H9 (cell line): ENCODE data around the gene STRIP1. TPM values are rescaled to one million over a fixed set of nuclear protein-coding genes. Genes with fewer than 3 reads are reported as not detected.

Experiments
- DNase-seq: peaks from one replicate; pipeline ENCODE4 v3.0.0-alpha.2; 2017
- H2AFZ ChIP-seq: one replicate; pipeline ENCODE4 v1.6.1; 2013; ENCODE audit warnings: mild to moderate bottlenecking, low read length, control low read depth, moderate library complexity
- H2AK5ac ChIP-seq: 2 replicates; pipeline ENCODE4 v1.6.1; 2013; ENCODE audit warnings: low read length, control low read depth, mixed read lengths; ENCODE audit not compliant: insufficient read length
- H2BK120ac ChIP-seq: one replicate; pipeline ENCODE4 v1.6.1; 2013; ENCODE audit warnings: low read depth, mild to moderate bottlenecking, low read length, control low read depth, inconsistent platforms; ENCODE audit not compliant: poor library complexity, severe bottlenecking
- H2BK12ac ChIP-seq: 2 replicates; pipeline ENCODE4 v1.6.1; 2013; ENCODE audit warnings: low read length, control low read depth, mixed read lengths, low read depth; ENCODE audit not compliant: insufficient read length
- H2BK15ac ChIP-seq: 2 replicates; pipeline ENCODE4 v1.6.1; 2013; ENCODE audit warnings: low read depth, low read length, control low read depth
- H2BK20ac ChIP-seq: one replicate; pipeline ENCODE4 v1.6.1; 2013; ENCODE audit warnings: low read depth, mild to moderate bottlenecking, low read length, control low read depth, inconsistent platforms; ENCODE audit not compliant: poor library complexity, severe bottlenecking
- H2BK5ac ChIP-seq: 2 replicates; pipeline ENCODE4 v1.6.1; 2013; ENCODE audit warnings: low read length, control low read depth, mixed read lengths; ENCODE audit not compliant: insufficient read length
- H3K14ac ChIP-seq: 2 replicates; pipeline ENCODE4 v1.6.1; 2013; ENCODE audit warnings: low read length, control low read depth; ENCODE audit not compliant: insufficient read depth
- H3K18ac ChIP-seq: 2 replicates; pipeline ENCODE4 v1.6.1; 2013; ENCODE audit warnings: low read depth, mild to moderate bottlenecking, mixed read lengths, low read length, control low read depth; ENCODE audit not compliant: insufficient read length
- H3K23ac ChIP-seq: 2 replicates; pipeline ENCODE4 v1.6.1; 2013; ENCODE audit warnings: low read length, control low read depth, mixed read lengths, low read depth; ENCODE audit not compliant: insufficient read length
- H3K23me2 ChIP-seq: 2 replicates; pipeline ENCODE4 v1.6.1; 2013; ENCODE audit warnings: low read depth, mild to moderate bottlenecking, mixed read lengths, low read length, control low read depth; ENCODE audit not compliant: insufficient read length, poor library complexity, severe bottlenecking
- H3K27ac ChIP-seq: 2 replicates; pipeline ENCODE4 v1.5.1; 2013; ENCODE audit warnings: low read length, control low read depth, mixed read lengths, low read depth; ENCODE audit not compliant: insufficient read length
- H3K27me3 ChIP-seq: 2 replicates; pipeline ENCODE4 v1.6.1; 2013; ENCODE audit warnings: low read length, control low read depth, inconsistent platforms; ENCODE audit not compliant: insufficient read depth
- H3K4ac ChIP-seq: 2 replicates; pipeline ENCODE4 v1.6.1; 2013; ENCODE audit warnings: low read depth, mild to moderate bottlenecking, control low read depth, inconsistent platforms, low read length, moderate library complexity
- H3K4me1 ChIP-seq: 2 replicates; pipeline ENCODE4 v1.6.1; 2013; ENCODE audit warnings: low read length, control low read depth, inconsistent platforms; ENCODE audit not compliant: insufficient read depth
- H3K4me2 ChIP-seq: 2 replicates; pipeline ENCODE4 v1.6.1; 2013; ENCODE audit warnings: low read length, control low read depth, mixed read lengths; ENCODE audit not compliant: insufficient read length, insufficient read depth
- H3K56ac ChIP-seq: 2 replicates; pipeline ENCODE4 v1.6.1; 2013; ENCODE audit warnings: low read depth, mild to moderate bottlenecking, mixed read lengths, low read length, control low read depth; ENCODE audit not compliant: insufficient read length
- H3K79me1 ChIP-seq: 2 replicates; pipeline ENCODE4 v1.6.1; 2013; ENCODE audit warnings: low read depth, mild to moderate bottlenecking, moderate library complexity, low read length, control low read depth, inconsistent platforms; ENCODE audit not compliant: insufficient read depth, poor library complexity, severe bottlenecking
- H3K79me2 ChIP-seq: 2 replicates; pipeline ENCODE4 v1.6.1; 2013; ENCODE audit warnings: low read length, control low read depth, inconsistent platforms; ENCODE audit not compliant: insufficient read depth
- H3K9ac ChIP-seq: 2 replicates; pipeline ENCODE4 v1.6.1; 2013; ENCODE audit warnings: low read length, control low read depth, mixed read lengths; ENCODE audit not compliant: insufficient read length; ENCODE audit errors: extremely low read depth
- H3K9me3 ChIP-seq: one replicate; pipeline ENCODE4 v1.6.1; 2013; ENCODE audit warnings: low read depth, low read length, inconsistent platforms; ENCODE audit not compliant: control insufficient read depth
- H3T11ph ChIP-seq: one replicate; pipeline ENCODE4 v1.6.1; 2013; ENCODE audit warnings: mild to moderate bottlenecking, low read length, control low read depth, inconsistent platforms
- H4K20me1 ChIP-seq: one replicate; pipeline ENCODE4 v1.6.1; 2013; ENCODE audit not compliant: control insufficient read depth, insufficient read length, insufficient read depth
- H4K5ac ChIP-seq: 2 replicates; pipeline ENCODE4 v1.6.1; 2013; ENCODE audit warnings: low read depth, mild to moderate bottlenecking, mixed read lengths, low read length, control low read depth; ENCODE audit not compliant: insufficient read length
- H4K8ac ChIP-seq: replicated peaks from 2 replicates; pipeline ENCODE4 v1.6.1; 2013; ENCODE audit warnings: low read length, control low read depth, mixed read lengths, low read depth; ENCODE audit not compliant: insufficient read length
- H4K91ac ChIP-seq: 2 replicates; pipeline ENCODE4 v1.6.1; 2013; ENCODE audit warnings: low read depth, mild to moderate bottlenecking, moderate library complexity, mixed read lengths, low read length, control low read depth; ENCODE audit not compliant: insufficient read length
- H3K27ac Mint-ChIP-seq, 3 experiments: 2 replicates in 2 of 3; 3 replicates in 1 of 3; pipeline ENCODE4 v1.8.0; 2020 to 2021; ENCODE audit warnings: mixed read lengths in 3 of 3, mild to moderate bottlenecking in 1 of 3, moderate library complexity in 1 of 3
- H3K27me3 Mint-ChIP-seq: 2 replicates; pipeline ENCODE4 v1.8.0; 2021; ENCODE audit warnings: low read depth, mild to moderate bottlenecking, moderate library complexity, mixed read lengths
- H3K36me3 Mint-ChIP-seq, 3 experiments: 2 replicates in 2 of 3; 3 replicates in 1 of 3; pipeline ENCODE4 v1.8.0; 2020 to 2021; ENCODE audit warnings: low read depth in 3 of 3, mixed read lengths in 3 of 3; ENCODE audit not compliant: insufficient read depth in 1 of 3
- H3K4me1 Mint-ChIP-seq, 2 experiments: 2 replicates each; pipeline ENCODE4 v1.8.0; 2020; ENCODE audit warnings: mixed read lengths in 2 of 2
- H3K4me3 Mint-ChIP-seq, 2 experiments: 2 replicates in 1 of 2; 3 replicates in 1 of 2; pipeline ENCODE4 v1.8.0; 2020 to 2021; ENCODE audit warnings: mild to moderate bottlenecking in 2 of 2, mixed read lengths in 2 of 2, moderate library complexity in 1 of 2
- H3K9me3 Mint-ChIP-seq, 2 experiments: 2 replicates in 1 of 2; 3 replicates in 1 of 2; pipeline ENCODE4 v1.8.0; 2020; ENCODE audit warnings: mild to moderate bottlenecking in 2 of 2, mixed read lengths in 2 of 2, moderate library complexity in 1 of 2
- WGBS: extraction: QIAGEN DNeasy Blood & Tissue Kit; methylation state at CpG from one replicate; pipeline ENCODE4 v1.1.7; 2013; ENCODE audit warnings: missing lambda C conversion rate, low lambda C conversion rate, mixed read lengths; ENCODE audit not compliant: insufficient read length; ENCODE audit errors: extremely low coverage; 5-methylcytosine and 5-hydroxymethylcytosine counted together
- total RNA-seq: library from RNA; stranded (reverse); gene quantifications from 2 replicates; pipeline ENCODE4 v1.2.1, GENCODE V29; 2021
- TF ChIP-seq, protein P1 (sequence below): fragments of 200-600 bp; sonication (generic); conservative IDR thresholded peaks from 3 replicates; pipeline ENCODE4 v1.8.0; 2021; ENCODE audit warnings: antibody characterized with exemption, mild to moderate bottlenecking

The STRIP1 gene
- total RNA-seq, 1 experiment from 2014 or later: 43.6 TPM

DNA sequence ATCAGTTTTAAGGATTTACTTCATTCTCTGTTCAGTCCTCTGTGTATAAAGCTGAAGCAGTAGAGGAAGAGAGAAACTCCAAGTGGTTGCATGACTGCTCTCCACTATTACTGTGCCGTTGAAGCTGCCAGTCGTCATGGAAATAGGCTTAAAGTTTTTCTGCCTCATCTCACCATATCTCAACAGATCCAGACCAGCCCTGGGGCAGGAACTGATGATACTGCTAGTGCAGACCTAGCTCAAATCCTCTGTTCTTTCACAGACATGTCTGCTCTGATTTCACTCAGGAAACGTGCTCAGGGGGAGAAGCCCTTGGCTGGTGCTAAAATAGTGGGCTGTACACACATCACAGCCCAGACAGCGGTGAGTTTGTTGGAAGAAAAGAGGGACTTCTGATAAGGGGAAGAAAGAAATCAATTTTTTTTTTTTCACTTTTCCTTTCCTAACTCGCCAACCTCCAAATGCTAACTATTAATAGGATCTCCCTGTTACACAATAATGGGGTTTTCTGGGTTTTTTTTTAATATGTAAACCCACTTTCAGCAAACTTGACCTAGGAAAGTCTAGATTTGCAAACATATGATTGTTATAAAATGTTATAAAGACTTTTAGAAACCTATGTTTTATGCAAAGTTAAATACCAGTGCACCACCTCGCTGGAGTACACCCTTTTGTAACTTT is 22.2 kb upstream of the STRIP1 start:
- Mint-ChIP-seq H3K4me1 (peaks cover 4 to 8% of the 10 kb centered on the region in 2 experiments), H3K4me3 (no peak overlapping the region), H3K9me3 (no peaks in the 10 kb centered on the region), H3K27ac (no peak overlapping the region), H3K27me3 (no peaks in the 10 kb centered on the region), H3K36me3 (peaks cover 38 to 80% (median 77%) of the 10 kb centered on the region in 3 experiments; a peak in 6 of 7 replicates)
- TF ChIP-seq, protein P1, sequence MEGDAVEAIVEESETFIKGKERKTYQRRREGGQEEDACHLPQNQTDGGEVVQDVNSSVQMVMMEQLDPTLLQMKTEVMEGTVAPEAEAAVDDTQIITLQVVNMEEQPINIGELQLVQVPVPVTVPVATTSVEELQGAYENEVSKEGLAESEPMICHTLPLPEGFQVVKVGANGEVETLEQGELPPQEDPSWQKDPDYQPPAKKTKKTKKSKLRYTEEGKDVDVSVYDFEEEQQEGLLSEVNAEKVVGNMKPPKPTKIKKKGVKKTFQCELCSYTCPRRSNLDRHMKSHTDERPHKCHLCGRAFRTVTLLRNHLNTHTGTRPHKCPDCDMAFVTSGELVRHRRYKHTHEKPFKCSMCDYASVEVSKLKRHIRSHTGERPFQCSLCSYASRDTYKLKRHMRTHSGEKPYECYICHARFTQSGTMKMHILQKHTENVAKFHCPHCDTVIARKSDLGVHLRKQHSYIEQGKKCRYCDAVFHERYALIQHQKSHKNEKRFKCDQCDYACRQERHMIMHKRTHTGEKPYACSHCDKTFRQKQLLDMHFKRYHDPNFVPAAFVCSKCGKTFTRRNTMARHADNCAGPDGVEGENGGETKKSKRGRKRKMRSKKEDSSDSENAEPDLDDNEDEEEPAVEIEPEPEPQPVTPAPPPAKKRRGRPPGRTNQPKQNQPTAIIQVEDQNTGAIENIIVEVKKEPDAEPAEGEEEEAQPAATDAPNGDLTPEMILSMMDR: no peak
- no peaks in the 10 kb centered on the region for H3K27me3 ChIP-seq
- no peaks in the 10 kb centered on the region for H4K20me1 ChIP-seq
- no CpG with 5 or more reads among the region's 6 CpGs for WGBS
- no peak overlapping the region for H2BK15ac ChIP-seq
- no peak overlapping the region for H2BK20ac ChIP-seq
- no peak overlapping the region for H3K18ac ChIP-seq
- no peak overlapping the region for H2BK5ac ChIP-seq
- no peak overlapping the region for H3K27ac ChIP-seq
- H3K4me2 ChIP-seq: no peak overlapping the region
- no peak overlapping the region for H4K8ac ChIP-seq
- H2AFZ ChIP-seq: no peak overlapping the region
- H3K4me1 ChIP-seq: peaks cover under 1% of the 10 kb centered on the region; the same call in 1 of the 2 replicates
- H3K9me3 ChIP-seq: no peaks in the 10 kb centered on the region
- no peaks in the 10 kb centered on the region for H3K79me2 ChIP-seq
- no peak overlapping the region for H3K56ac ChIP-seq
- H3K79me1 ChIP-seq: no peaks in the 10 kb centered on the region
- no peak overlapping the region for H2BK120ac ChIP-seq
- no peak overlapping the region for H4K91ac ChIP-seq
- no peak overlapping the region for H2BK12ac ChIP-seq
- no peak overlapping the region for H3K23ac ChIP-seq
- H2AK5ac ChIP-seq: no peak overlapping the region
- DNase-seq: no peak
- no peak overlapping the region for H3K4ac ChIP-seq
- H3K9ac ChIP-seq: no peak overlapping the region
- H3T11ph ChIP-seq: no peak overlapping the region
- H3K14ac ChIP-seq: no peak overlapping the region
- no peak overlapping the region for H4K5ac ChIP-seq
- H3K23me2 ChIP-seq: no peaks in the 10 kb centered on the region
